H1 (cell line): ENCODE data around the gene MAIP1. TPM values are rescaled to one million over a fixed set of nuclear protein-coding genes. Genes with fewer than 3 reads are reported as not detected.
A peak's percentile ranks its signal among the peaks of the same experiment; 100 is the strongest.

Experiments used
- CTCF ChIA-PET: fragments of 300-600 bp; sonication (Branson Sonifier 250); formaldehyde crosslinking; loops from one replicate; lab custom pipeline; 2021; ENCODE audit not compliant: partially characterized antibody; lab: Charles Lee
- POLR2A ChIA-PET: fragments of 300-600 bp; sonication (Branson Sonifier 250); formaldehyde crosslinking; loops from one replicate; lab custom pipeline; 2021; ENCODE audit warnings: inconsistent platforms; ENCODE audit not compliant: partially characterized antibody; lab: Charles Lee
- DNase-seq, 2 experiments: peaks; one replicate each; pipeline versions ENCODE4 v3.0.0 to v3.0.0-alpha.2; 2010 to 2022; ENCODE audit warnings: low spot score in 2 of 2, low read depth in 1 of 2, mixed read lengths in 1 of 2
- FAIRE-seq: peaks from 2 replicates; lab custom pipeline; 2011; peaks lifted over from hg19 to GRCh38; lab: Jason Lieb, UNC
- H2AFZ ChIP-seq: 2 replicates; pipeline ENCODE4 v1.8.1; 2012; ENCODE audit warnings: low read length, inconsistent platforms
- H2AK5ac ChIP-seq: 2 replicates; pipeline ENCODE4 v1.6.1; 2013; ENCODE audit warnings: low read depth, low read length
- H2BK120ac ChIP-seq: replicated peaks from 2 replicates; pipeline ENCODE3; 2013; ENCODE audit warnings: low read depth, low read length, inconsistent platforms
- H2BK12ac ChIP-seq: 2 replicates; pipeline ENCODE4 v1.6.1; 2013; ENCODE audit warnings: low read depth, low read length
- H2BK15ac ChIP-seq: 2 replicates; pipeline ENCODE4 v1.6.1; 2013; ENCODE audit warnings: low read length
- H2BK20ac ChIP-seq: 2 replicates; pipeline ENCODE4 v1.6.1; 2013; ENCODE audit warnings: low read length
- H2BK5ac ChIP-seq: 2 replicates; pipeline ENCODE4 v1.6.1; 2013; ENCODE audit warnings: low read depth, low read length
- H3K14ac ChIP-seq: 2 replicates; pipeline ENCODE4 v1.6.1; 2013; ENCODE audit warnings: inconsistent platforms; ENCODE audit not compliant: insufficient read length
- H3K18ac ChIP-seq: 2 replicates; pipeline ENCODE4 v1.6.1; 2013; ENCODE audit warnings: low read length; ENCODE audit errors: extremely low read depth
- H3K23ac ChIP-seq: 2 replicates; pipeline ENCODE4 v1.6.1; 2013; ENCODE audit warnings: inconsistent platforms; ENCODE audit not compliant: insufficient read length
- H3K23me2 ChIP-seq: 2 replicates; pipeline ENCODE4 v1.6.1; 2013; ENCODE audit warnings: low read depth, low read length
- H3K27ac ChIP-seq: 2 replicates; pipeline ENCODE4 v1.6.1; 2011; ENCODE audit warnings: low read depth, low read length, inconsistent platforms
- H3K27me3 ChIP-seq, 4 experiments: replicated peaks in 1 of 4; 1 replicate in 1 of 4; 2 replicates in 3 of 4; pipeline versions ENCODE4 v1.6.1 to v1.8.1; 2011 to 2013; ENCODE audit warnings: low read length in 3 of 4, mild to moderate bottlenecking in 3 of 4, inconsistent platforms in 2 of 4, mixed read lengths in 2 of 4, moderate library complexity in 1 of 4; ENCODE audit not compliant: control insufficient read depth in 3 of 4, insufficient read depth in 3 of 4; ENCODE audit errors: extremely low read depth in 1 of 4
- H3K36me3 ChIP-seq, 4 experiments: 2 replicates each; pipeline versions ENCODE4 v1.6.1 to v1.8.1; 2011 to 2013; ENCODE audit warnings: mild to moderate bottlenecking in 4 of 4, low read length in 3 of 4, moderate library complexity in 2 of 4, control low read depth in 1 of 4, inconsistent platforms in 1 of 4; ENCODE audit not compliant: insufficient read depth in 4 of 4, control insufficient read depth in 2 of 4
- H3K4ac ChIP-seq: replicated peaks from 2 replicates; pipeline ENCODE3; 2013; ENCODE audit warnings: low read length, low read depth, mixed read lengths, inconsistent platforms; ENCODE audit not compliant: insufficient read length
- H3K4me1 ChIP-seq, 4 experiments: replicated peaks in 1 of 4; 1 replicate in 1 of 4; 2 replicates in 3 of 4; pipeline versions ENCODE4 v1.6.1 to v1.8.1; 2011 to 2013; ENCODE audit warnings: low read length in 3 of 4, inconsistent platforms in 2 of 4, mixed read lengths in 1 of 4; ENCODE audit not compliant: insufficient read depth in 4 of 4, control insufficient read depth in 3 of 4
- H3K4me2 ChIP-seq, 2 experiments: 2 replicates each; pipeline versions ENCODE4 v1.6.1 to v1.8.1; 2011 to 2013; ENCODE audit warnings: low read depth in 2 of 2, low read length in 2 of 2, control low read depth in 1 of 2, inconsistent platforms in 1 of 2, mild to moderate bottlenecking in 1 of 2; ENCODE audit not compliant: insufficient read depth in 1 of 2
- H3K4me3 ChIP-seq, 4 experiments: fragments of 200-600, 300-600 bp in 1 of 4; sonication (generic), shearing (Covaris generic), sonication (Bioruptor Twin) in 1 of 4; 2 replicates each; pipeline versions ENCODE4 v1.5.1 to v1.8.1; 2011 to 2016; ENCODE audit warnings: low read length in 4 of 4, low read depth in 3 of 4, control low read depth in 2 of 4, inconsistent platforms in 2 of 4, mild to moderate bottlenecking in 2 of 4, mixed read lengths in 1 of 4, moderate library complexity in 1 of 4; ENCODE audit not compliant: insufficient read depth in 2 of 4; ENCODE audit errors: extremely low read depth in 1 of 4
- H3K56ac ChIP-seq: replicated peaks from 2 replicates; pipeline ENCODE3; 2013; ENCODE audit warnings: low read depth, mild to moderate bottlenecking, mixed read lengths, low read length, inconsistent platforms; ENCODE audit not compliant: insufficient read length
- H3K79me1 ChIP-seq: 2 replicates; pipeline ENCODE4 v1.6.1; 2013; ENCODE audit warnings: low read depth, low read length, control low read depth
- H3K79me2 ChIP-seq, 2 experiments: 2 replicates each; pipeline versions ENCODE4 v1.6.1 to v1.8.1; 2012 to 2013; ENCODE audit warnings: low read length in 2 of 2, mild to moderate bottlenecking in 2 of 2, inconsistent platforms in 1 of 2; ENCODE audit not compliant: insufficient read depth in 2 of 2, control insufficient read depth in 1 of 2
- H3K9ac ChIP-seq, 4 experiments: replicated peaks in 1 of 4; 1 replicate in 1 of 4; 2 replicates in 3 of 4; pipeline versions ENCODE4 v1.6.1 to v1.8.1; 2011 to 2013; ENCODE audit warnings: low read depth in 3 of 4, low read length in 3 of 4, control low read depth in 2 of 4, mild to moderate bottlenecking in 2 of 4, moderate library complexity in 2 of 4, inconsistent platforms in 1 of 4; ENCODE audit errors: extremely low read depth in 1 of 4
- H3K9me3 ChIP-seq, 2 experiments: 2 replicates each; pipeline versions ENCODE4 v1.6.1 to v1.8.1; 2012 to 2013; ENCODE audit warnings: mild to moderate bottlenecking in 2 of 2, moderate library complexity in 2 of 2, control low read depth in 1 of 2, inconsistent platforms in 1 of 2, low read depth in 1 of 2, low read length in 1 of 2, mixed read lengths in 1 of 2; ENCODE audit not compliant: insufficient read depth in 2 of 2
- H4K20me1 ChIP-seq, 2 experiments: replicated peaks in 1 of 2; 2 replicates each; pipeline versions ENCODE3 to v1.8.1; 2011 to 2013; ENCODE audit warnings: inconsistent platforms in 2 of 2, low read length in 2 of 2, mild to moderate bottlenecking in 1 of 2; ENCODE audit not compliant: insufficient read depth in 2 of 2, control insufficient read depth in 1 of 2
- H4K5ac ChIP-seq: 2 replicates; pipeline ENCODE4 v1.6.1; 2013; ENCODE audit warnings: low read length, low read depth, mixed read lengths, inconsistent platforms; ENCODE audit not compliant: insufficient read length
- H4K8ac ChIP-seq: 2 replicates; pipeline ENCODE4 v1.8.0; 2013; ENCODE audit warnings: mild to moderate bottlenecking, moderate library complexity, low read length, inconsistent platforms; ENCODE audit not compliant: insufficient read depth; ENCODE audit errors: extremely low read depth
- H4K91ac ChIP-seq: replicated peaks from 2 replicates; pipeline ENCODE3; 2013; ENCODE audit warnings: low read length, mixed read lengths, inconsistent platforms; ENCODE audit not compliant: insufficient read length
- BACH1 ChIP-seq: IDR thresholded peaks from 2 replicates; pipeline ENCODE4 v1.6.1; 2012; ENCODE audit warnings: low read length, improper control_type of control experiment
- FOSL1 ChIP-seq: IDR thresholded peaks from 2 replicates; pipeline ENCODE4 v1.6.1; 2011; ENCODE audit warnings: mild to moderate bottlenecking, low read depth, low read length, moderate library complexity; ENCODE audit not compliant: insufficient read depth
- GTF2F1 ChIP-seq: IDR thresholded peaks from 2 replicates; pipeline ENCODE4 v1.6.1; 2012; ENCODE audit warnings: low read depth, low read length, improper control_type of control experiment, borderline replicate concordance
- HDAC6 ChIP-seq: IDR thresholded peaks from one replicate; pipeline ENCODE4 v1.7.1; 2012; ENCODE audit warnings: low read depth, mild to moderate bottlenecking, inconsistent platforms, low read length, moderate library complexity
- KDM1A ChIP-seq: fragments of 200-600, 300-600 bp; sonication (generic); IDR thresholded peaks from 2 replicates; pipeline ENCODE4 v1.7.1; 2016; ENCODE audit warnings: mild to moderate bottlenecking, low read length, borderline replicate concordance
- NRF1 ChIP-seq: IDR thresholded peaks from 2 replicates; pipeline ENCODE4 v1.6.1; 2011; ENCODE audit warnings: mild to moderate bottlenecking, low read depth, low read length, improper control_type of control experiment
- PHF8 ChIP-seq: fragments of 200-600 bp; sonication (generic); conservative IDR thresholded peaks from 2 replicates; pipeline ENCODE4 v1.7.1; 2012; ENCODE audit warnings: low read depth, mild to moderate bottlenecking, inconsistent platforms, low read length, moderate library complexity
- SIN3A ChIP-seq, 2 experiments: IDR thresholded peaks in 1 of 2; conservative IDR thresholded peaks in 1 of 2; 2 replicates each; pipeline ENCODE4 v1.6.1; 2011 to 2012; ENCODE audit warnings: low read length in 2 of 2, improper control_type of control experiment in 1 of 2, low read depth in 1 of 2, mild to moderate bottlenecking in 1 of 2
- SIRT6 ChIP-seq: IDR thresholded peaks from one replicate; pipeline ENCODE4 v1.7.1; 2012; ENCODE audit warnings: low read length, inconsistent platforms
- SP1 ChIP-seq: IDR thresholded peaks from 2 replicates; pipeline ENCODE4 v1.6.1; 2011; ENCODE audit warnings: low read depth, low read length
- ZNF274 ChIP-seq: IDR thresholded peaks from 2 replicates; pipeline ENCODE4 v1.7.0; 2012; ENCODE audit warnings: low read length, borderline replicate concordance; ENCODE audit errors: extremely low read depth
- WGBS, 2 experiments: shearing (Covaris generic) in 1 of 2; methylation state at CpG; one replicate each; pipeline versions ENCODE4 v1.1.6 to v1.1.7; 2013 to 2015; ENCODE audit warnings: low lambda C conversion rate in 2 of 2, mixed read lengths in 2 of 2, inconsistent platforms in 1 of 2, low coverage in 1 of 2, missing lambda C conversion rate in 1 of 2; ENCODE audit not compliant: insufficient replicate concordance in 2 of 2, insufficient coverage in 1 of 2, insufficient read length in 1 of 2; ENCODE audit errors: extremely low coverage in 1 of 2, missing lambda C conversion rate in 1 of 2; 5-methylcytosine and 5-hydroxymethylcytosine counted together
- polyA plus RNA-seq, 7 experiments: library from polyadenylated mRNA; depleted of rRNA in 3 of 7; stranded (reverse) in 5 of 7; unstranded in 2 of 7; fragments of >200 nt in 5 of 7; fragments of 200-250 nt in 2 of 7; gene quantifications; 1 replicate in 5 of 7; 2 replicates in 1 of 7; 4 replicates in 1 of 7; pipeline versions ENCODE4 v1.2.1 to v1.2.3, GENCODE V29; 2011 to 2013; ENCODE audit warnings: missing spikeins in 2 of 7, mixed read lengths in 2 of 7
- total RNA-seq: library from RNA; stranded (reverse); fragmentation: NEBNext Ultra II Directional; extraction: Animal tissue kit (Norgen Biotek cat#: 25700); gene quantifications from 2 replicates; pipeline ENCODE4 v1.2.1, GENCODE V29; 2021
- TF ChIP-seq, protein P1 (sequence below): IDR thresholded peaks from 2 replicates; pipeline ENCODE4 v1.6.1; 2011; ENCODE audit warnings: low read depth, mild to moderate bottlenecking, low read length; ENCODE audit not compliant: insufficient read depth

MAIP1 gene
- total and polyA plus RNA-seq, 2 of the 8 experiments (the other 6 are each of a cell fraction or from before 2014, with no cell fraction given), result 23.2 to 28.5 TPM

DNA sequence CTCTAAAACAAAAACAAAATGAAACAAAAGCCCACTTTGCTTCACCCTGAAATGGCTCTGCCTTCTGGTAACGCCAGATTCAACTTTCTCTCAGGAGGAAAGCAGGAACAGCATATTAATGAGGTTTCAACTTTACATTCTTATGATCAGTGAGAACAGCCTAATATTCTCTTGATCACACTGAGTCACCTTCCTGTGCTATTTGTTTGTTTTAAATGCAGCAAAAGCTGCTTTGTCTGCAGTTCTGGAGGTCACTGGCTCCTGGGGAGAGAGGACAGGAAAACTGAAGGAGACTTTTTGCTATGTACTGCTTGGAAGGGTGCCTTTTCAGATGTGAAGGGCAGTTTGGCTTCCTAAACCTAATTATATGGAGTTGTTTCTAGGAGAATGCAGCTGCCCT, 48.1 kb downstream of the MAIP1 start:
- H3K79me2 ChIP-seq, result no peaks in the 10 kb centered on the region
- H2AK5ac ChIP-seq, result no peak overlapping the region
- no peak overlapping the region for H3K4ac ChIP-seq
- no peak overlapping the region for H3K4me3 ChIP-seq
- no peak overlapping the region for H3K18ac ChIP-seq
- no peak overlapping the region for H2BK20ac ChIP-seq
- H2AFZ ChIP-seq, result peak overlapping the region; percentile 98
- no peak overlapping the region for H4K5ac ChIP-seq
- H4K20me1 ChIP-seq, result no peaks in the 10 kb centered on the region
- H3K9me3 ChIP-seq, result no peaks in the 10 kb centered on the region
- H3K36me3 ChIP-seq, result no peaks in the 10 kb centered on the region
- DNase-seq (no peak), FAIRE-seq (no peak)
- H2BK120ac ChIP-seq, result no peak overlapping the region
- POLR2A ChIA-PET, result no interaction called here
- no peaks in the 10 kb centered on the region for H3K27me3 ChIP-seq
- H2BK12ac ChIP-seq, result no peak overlapping the region
- H3K4me1 ChIP-seq, result peaks cover 2 to 9% (median 5%) of the 10 kb centered on the region in 4 experiments; a peak in 3 of 7 replicates
- H3K23me2 ChIP-seq, result no peaks in the 10 kb centered on the region
- H4K91ac ChIP-seq, result no peak overlapping the region
- no peak overlapping the region for H2BK15ac ChIP-seq
- no peaks in the 10 kb centered on the region for H3K79me1 ChIP-seq
- H3K27ac ChIP-seq, result 0 out of 2 replicates have a peak overlapping the region, but pooled peaks have one; percentile 42
- H3K14ac ChIP-seq, result no peak overlapping the region
- H3K4me2 ChIP-seq, result 0 out of 4 replicates have a peak overlapping the region, but pooled peaks of 1 of the 2 experiments have one; percentile 1
- H3K9ac ChIP-seq, result no peak overlapping the region
- CTCF ChIA-PET, result interaction anchor here (0.7 to 1.7 kb wide), 3 partner anchors 13 to 311 kb away, joined by 3 to 4 read pairs (median 3); no protein-coding TSS in a partner anchor
- TF ChIP-seq SIN3A (conservative IDR thresholded peaks at IDR 0.05 in 1 of 2, IDR thresholded peaks at IDR 0.05 in 1 of 2; ENCODE audit: low read depth in 1 of 2, low read length in 2 of 2) (no peak), BACH1 (no peak), PHF8 (no peak), ZNF274 (no peak), HDAC6 (no peak), KDM1A (no peak), GTF2F1 (no peak), NRF1 (no peak), SP1 (no peak), SIRT6 (no peak), FOSL1 (no peak)
- TF ChIP-seq, protein P1, sequence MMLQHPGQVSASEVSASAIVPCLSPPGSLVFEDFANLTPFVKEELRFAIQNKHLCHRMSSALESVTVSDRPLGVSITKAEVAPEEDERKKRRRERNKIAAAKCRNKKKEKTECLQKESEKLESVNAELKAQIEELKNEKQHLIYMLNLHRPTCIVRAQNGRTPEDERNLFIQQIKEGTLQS, result no peak
- H4K8ac ChIP-seq, result no peak overlapping the region
- peak overlapping the region; percentile 7; the same call in 1 of the 2 replicates for H2BK5ac ChIP-seq
- H3K56ac ChIP-seq, result no peak overlapping the region
- no peak overlapping the region for H3K23ac ChIP-seq
- WGBS, 2 experiments, result 45% methylated on average over 1 of the region's 1 CpG; no CpG with 5 or more reads in 1 of the 2 experiments
